Testis (tissue), 3 donors: ENCODE results near the gene CILP2. TPM values are rescaled to one million over a fixed set of nuclear protein-coding genes. Genes with fewer than 3 reads are reported as not detected.

Source experiments
- DNase-seq: peaks from one replicate; pipeline ENCODE4 v3.0.0-alpha.2; 2019
- H3K27ac ChIP-seq, 2 donors: fragments of 200-600 bp; sonication (generic); one replicate each; pipeline ENCODE4 v1.5.1; 2019
- H3K27me3 ChIP-seq: fragments of 200-600 bp; sonication (generic); one replicate; pipeline ENCODE4 v1.5.1; 2019
- H3K36me3 ChIP-seq: fragments of 200-600 bp; sonication (generic); one replicate; pipeline ENCODE4 v1.5.1; 2017; ENCODE audit warnings: low read depth; ENCODE audit errors: missing control alignments
- H3K4me1 ChIP-seq: fragments of 200-600 bp; sonication (generic); one replicate; pipeline ENCODE4 v1.5.1; 2019
- H3K4me3 ChIP-seq, 2 donors: fragments of 200-600 bp; sonication (generic); one replicate each; pipeline ENCODE4 v1.5.1; 2017 to 2019
- H3K9me3 ChIP-seq: fragments of 200-600 bp; sonication (generic); one replicate; pipeline ENCODE4 v1.5.1; 2017
- CTCF ChIP-seq, 3 experiments: fragments of 450-650 bp in 2 of 3; fragments of 200-600 bp in 1 of 3; sonication (generic) in 1 of 3; IDR thresholded peaks; one replicate each; pipeline ENCODE4 v1.5.1; 2016 to 2019; ENCODE audit warnings: antibody characterized with exemption in 3 of 3, mild to moderate bottlenecking in 2 of 3, moderate library complexity in 1 of 3
- POLR2A ChIP-seq: fragments of 450-650 bp; IDR thresholded peaks from one replicate; pipeline ENCODE4 v1.6.1; 2017; ENCODE audit warnings: antibody characterized with exemption, mild to moderate bottlenecking, moderate library complexity
- WGBS, 2 donors: methylation state at CpG; one replicate each; pipeline ENCODE4 v1.1.5; 2018; 5-methylcytosine and 5-hydroxymethylcytosine counted together
- intact Hi-C: fragments of 100-400 bp; cut with DNase I; formaldehyde crosslinking; loops from one replicate; pipeline ENCODE4 v1.15.1; 2023; ENCODE audit warnings: low total_unique reads
- polyA plus RNA-seq: library from polyadenylated mRNA; stranded (reverse); fragments of 350-450 nt; fragmentation: Illumina TruSeq; extraction: RNeasy Lipid Tissue Mini Kit (QIAGEN cat#74804); gene quantifications from one replicate; pipeline ENCODE4 v1.2.3, GENCODE V29; 2014; ENCODE audit warnings: low read depth, low replicate concordance; ENCODE audit not compliant: insufficient read depth
- total RNA-seq, 2 donors: library from RNA; depleted of rRNA; stranded (reverse); fragments of >200 nt; gene quantifications; one replicate each; pipeline ENCODE4 v1.2.3, GENCODE V29; 2016

Gene CILP2
- total and polyA plus RNA-seq, 3 donors from 2014 or later, result 5.6 to 10.0 (median 9.5) TPM

DNA sequence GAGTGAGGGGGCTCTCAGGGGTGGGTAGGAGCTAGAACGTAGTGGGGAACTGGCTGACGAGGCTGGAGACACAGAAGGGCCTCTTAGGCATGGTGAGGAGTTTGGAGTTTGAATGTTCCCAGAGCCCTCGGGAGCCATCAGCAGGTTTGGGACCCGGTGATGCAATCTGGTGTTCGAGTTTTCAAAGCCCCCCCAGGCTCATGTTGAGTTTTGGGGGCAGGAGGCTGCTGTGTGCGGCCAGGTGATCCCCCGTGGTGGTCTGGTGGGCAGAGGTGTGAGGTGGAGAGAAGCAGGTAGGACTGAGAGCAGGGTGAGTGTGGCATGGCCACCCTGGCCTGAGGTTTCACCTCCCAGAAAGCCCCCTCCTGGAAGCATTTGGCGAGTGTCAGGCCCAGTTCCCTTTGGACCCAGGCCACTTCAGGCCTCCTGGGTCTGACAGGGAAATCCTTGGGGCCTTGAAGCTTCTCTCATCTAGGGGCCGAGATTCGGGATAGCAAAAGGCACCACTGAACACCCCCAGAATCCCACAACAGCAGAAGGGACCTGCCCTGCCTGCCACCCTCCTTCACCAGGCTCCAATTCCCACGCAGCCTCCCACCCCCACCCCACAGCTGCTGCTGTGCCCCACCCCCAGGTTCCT lies 8.2 kb upstream of the CILP2 start:
- no peaks in the 10 kb centered on the region for H3K36me3 ChIP-seq
- intact Hi-C loops, result loop anchor here (5.0 kb wide), 1 partner anchor 117 kb away; no protein-coding TSS in a partner anchor
- WGBS, 2 donors, result 70 to 79% methylated on average over 7 to 11 of the region's 11 CpGs

GRCh38 chr19:19530423-19530804 lies 7.7 kb upstream of the CILP2 start:
- TF ChIP-seq POLR2A, result no peak
- TF ChIP-seq CTCF (IDR thresholded peaks at IDR 0.05), result no peak
- intact Hi-C loops, result loop anchor here (5.0 kb wide), 1 partner anchor 117 kb away; no protein-coding TSS in a partner anchor
- H3K4me1 ChIP-seq, result peaks cover 18% of the 10 kb centered on the region
- H3K27me3 ChIP-seq, result no peaks in the 10 kb centered on the region
- H3K36me3 ChIP-seq, result no peaks in the 10 kb centered on the region
- DNase-seq, result no peak
- H3K9me3 ChIP-seq, result no peaks in the 10 kb centered on the region
- H3K27ac ChIP-seq, result no peak overlapping the region
- no peak overlapping the region for H3K4me3 ChIP-seq
- 62% methylated on average over 9 of the region's 9 CpGs for WGBS, 2 donors

More for the DNA sequence above, 8.2 kb upstream of the CILP2 start:
- TF ChIP-seq POLR2A, result no peak
- no peak for TF ChIP-seq CTCF (IDR thresholded peaks at IDR 0.05)
- Histone ChIP-seq H3K27ac (no peak overlapping the region), H3K9me3 (no peaks in the 10 kb centered on the region), H3K4me1 (peaks cover 20% of the 10 kb centered on the region), H3K4me3 (no peak overlapping the region), H3K27me3 (no peaks in the 10 kb centered on the region)
- no peak for DNase-seq

DNA sequence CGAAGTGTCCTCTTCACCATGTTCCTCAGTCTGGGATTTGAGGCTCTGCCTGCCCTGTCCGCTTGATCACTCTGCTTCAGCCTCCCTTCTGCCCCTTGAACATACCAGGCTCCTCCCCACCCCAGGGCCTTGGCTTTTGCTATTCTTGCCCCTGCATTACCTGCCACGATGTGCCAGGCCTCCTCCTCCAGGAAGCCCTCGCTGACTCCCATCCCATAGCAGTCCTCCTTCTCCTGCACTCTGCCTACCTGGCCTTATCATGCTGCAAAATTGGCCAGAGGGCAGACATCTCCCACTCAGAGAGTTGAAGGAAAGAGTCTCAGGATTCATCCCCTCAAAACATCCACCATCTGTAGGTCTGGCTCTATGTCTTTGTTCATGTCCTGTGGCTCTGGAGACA lies 7.2 kb upstream of the CILP2 start:
- intact Hi-C loops, result loop anchor here (5.0 kb wide), 1 partner anchor 116 kb away; no protein-coding TSS in a partner anchor
- no peaks in the 10 kb centered on the region for H3K36me3 ChIP-seq
- no peaks in the 10 kb centered on the region for H3K9me3 ChIP-seq
- peaks cover 15% of the 10 kb centered on the region for H3K4me1 ChIP-seq
- DNase-seq, result no peak
- no peaks in the 10 kb centered on the region for H3K27me3 ChIP-seq
- H3K4me3 ChIP-seq, result no peak overlapping the region
- WGBS, 2 donors, result 83 to 84% methylated on average over 4 of the region's 4 CpGs
- H3K27ac ChIP-seq, result no peak overlapping the region
- TF ChIP-seq CTCF (IDR thresholded peaks at IDR 0.05) (no peak), POLR2A (no peak)

GRCh38 chr19:19531951-19532805 lies 5.9 kb upstream of the CILP2 start:
- Histone ChIP-seq H3K36me3 (no peaks in the 10 kb centered on the region), H3K9me3 (no peaks in the 10 kb centered on the region), H3K4me3 (no peak overlapping the region), H3K27me3 (no peaks in the 10 kb centered on the region), H3K27ac (no peak overlapping the region), H3K4me1 (peaks cover 10% of the 10 kb centered on the region)
- intact Hi-C loops, result loop anchor here (5.0 kb wide), 1 partner anchor 115 kb away; no protein-coding TSS in a partner anchor
- WGBS, 2 donors, result 32 to 51% methylated on average over 18 to 48 of the region's 48 CpGs
- peak; percentile 90 for DNase-seq
- TF ChIP-seq POLR2A, result no peak
- TF ChIP-seq CTCF (IDR thresholded peaks at IDR 0.05), result peak; percentile 84 to 97 (median 89)
